ENCODE measurements around the gene PALMD. TPM values are rescaled to one million over a fixed set of nuclear protein-coding genes. Genes with fewer than 3 reads are reported as not detected.

Gene PALMD
- polyA plus RNA-seq, 3 donors = not detected

DNA sequence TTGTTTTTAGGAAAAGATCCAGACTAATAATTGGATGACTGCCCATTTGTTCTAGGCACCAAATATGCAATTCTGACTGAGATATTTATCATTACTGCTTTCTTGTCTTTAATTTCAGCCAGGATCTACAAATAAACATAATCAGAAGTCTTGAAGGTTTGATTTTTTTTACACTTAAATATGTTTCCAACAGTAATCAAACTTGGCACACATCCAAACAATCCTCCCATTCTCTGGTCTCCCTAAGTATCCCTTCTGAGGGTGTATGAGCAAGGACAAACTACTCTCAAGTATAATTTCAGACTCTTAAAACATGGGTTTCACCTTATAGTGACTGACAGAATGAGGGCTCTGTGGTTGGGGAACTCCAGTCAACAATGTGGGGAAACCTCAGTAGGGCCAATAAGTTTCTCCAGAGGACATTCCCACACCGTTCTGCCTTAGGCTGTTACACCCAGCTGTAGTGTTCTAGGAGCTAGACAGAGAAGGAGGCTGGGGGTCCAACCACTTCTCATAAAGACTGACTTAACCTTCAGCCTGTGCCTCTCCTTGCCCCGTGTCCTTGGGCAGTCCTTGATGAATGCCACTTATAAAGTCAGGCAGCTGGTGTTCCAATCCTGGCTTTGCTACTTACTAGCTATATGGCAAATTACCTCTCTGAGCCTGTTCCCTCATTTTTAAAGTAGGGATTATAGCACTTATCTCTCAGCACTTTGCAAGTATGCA is 1.5 kb upstream of the PALMD start:
- H2AFZ ChIP-seq (ENCODE audit: insufficient read depth, low read depth, low read length, poor library complexity, severe bottlenecking) = no peak overlapping the region
- H3K4me3 ChIP-seq (replicated peaks in 1 of 3; ENCODE audit: low read depth in 2 of 3, low read length in 3 of 3) = no peak overlapping the region
- no peak overlapping the region for H3K27ac ChIP-seq (ENCODE audit: low read depth in 1 of 2, low read length in 2 of 2)
- no peak overlapping the region for H3K4me2 ChIP-seq (replicated peaks; ENCODE audit: extremely low read depth, low read length, poor library complexity, severe bottlenecking)
- peaks cover 6 to 26% (median 8%) of the 10 kb centered on the region in 3 donors for H3K27me3 Mint-ChIP-seq (ENCODE audit: low read depth in 3 of 3)
- H3K27ac Mint-ChIP-seq = no peak overlapping the region
- no peak for DNase-seq
- intact Hi-C loops (cut with micrococcal nuclease) = no loop called here
- no peaks in the 10 kb centered on the region for H3K4me1 ChIP-seq (ENCODE audit: control insufficient read depth in 1 of 2, insufficient read depth in 2 of 2, low read length in 2 of 2)
- no peaks in the 10 kb centered on the region for H3K9me3 Mint-ChIP-seq
- peaks cover 12 to 16% of the 10 kb centered on the region in 2 donors for H3K27me3 ChIP-seq (ENCODE audit: control insufficient read depth in 2 of 2, insufficient read depth in 2 of 2, low read length in 2 of 2)
- H3K9me3 ChIP-seq (replicated peaks in 1 of 2; ENCODE audit: control insufficient read depth in 1 of 2, insufficient read depth in 1 of 2, low read length in 2 of 2) = no peaks in the 10 kb centered on the region
- TF ChIP-seq, protein P1, sequence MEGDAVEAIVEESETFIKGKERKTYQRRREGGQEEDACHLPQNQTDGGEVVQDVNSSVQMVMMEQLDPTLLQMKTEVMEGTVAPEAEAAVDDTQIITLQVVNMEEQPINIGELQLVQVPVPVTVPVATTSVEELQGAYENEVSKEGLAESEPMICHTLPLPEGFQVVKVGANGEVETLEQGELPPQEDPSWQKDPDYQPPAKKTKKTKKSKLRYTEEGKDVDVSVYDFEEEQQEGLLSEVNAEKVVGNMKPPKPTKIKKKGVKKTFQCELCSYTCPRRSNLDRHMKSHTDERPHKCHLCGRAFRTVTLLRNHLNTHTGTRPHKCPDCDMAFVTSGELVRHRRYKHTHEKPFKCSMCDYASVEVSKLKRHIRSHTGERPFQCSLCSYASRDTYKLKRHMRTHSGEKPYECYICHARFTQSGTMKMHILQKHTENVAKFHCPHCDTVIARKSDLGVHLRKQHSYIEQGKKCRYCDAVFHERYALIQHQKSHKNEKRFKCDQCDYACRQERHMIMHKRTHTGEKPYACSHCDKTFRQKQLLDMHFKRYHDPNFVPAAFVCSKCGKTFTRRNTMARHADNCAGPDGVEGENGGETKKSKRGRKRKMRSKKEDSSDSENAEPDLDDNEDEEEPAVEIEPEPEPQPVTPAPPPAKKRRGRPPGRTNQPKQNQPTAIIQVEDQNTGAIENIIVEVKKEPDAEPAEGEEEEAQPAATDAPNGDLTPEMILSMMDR (IDR thresholded peaks at IDR 0.05) = no peak
- H3K36me3 ChIP-seq (replicated peaks in 1 of 2; ENCODE audit: control insufficient read depth in 1 of 2, insufficient read depth in 2 of 2, low read length in 2 of 2) = no peaks in the 10 kb centered on the region
- no peak overlapping the region for H3K4me3 Mint-ChIP-seq
- H3K9ac ChIP-seq (ENCODE audit: insufficient read depth, low read length, poor library complexity, severe bottlenecking) = no peak overlapping the region
- no peaks in the 10 kb centered on the region for H3K36me3 Mint-ChIP-seq
- no peaks in the 10 kb centered on the region for H3K4me1 Mint-ChIP-seq
- no peaks in the 10 kb centered on the region for H3K79me2 ChIP-seq (ENCODE audit: insufficient read depth, low read length)
- WGBS (ENCODE audit: insufficient coverage) = no CpG with 5 or more reads among the region's 2 CpGs
- H4K20me1 ChIP-seq (ENCODE audit: insufficient read depth, low read length) = no peaks in the 10 kb centered on the region

DNA sequence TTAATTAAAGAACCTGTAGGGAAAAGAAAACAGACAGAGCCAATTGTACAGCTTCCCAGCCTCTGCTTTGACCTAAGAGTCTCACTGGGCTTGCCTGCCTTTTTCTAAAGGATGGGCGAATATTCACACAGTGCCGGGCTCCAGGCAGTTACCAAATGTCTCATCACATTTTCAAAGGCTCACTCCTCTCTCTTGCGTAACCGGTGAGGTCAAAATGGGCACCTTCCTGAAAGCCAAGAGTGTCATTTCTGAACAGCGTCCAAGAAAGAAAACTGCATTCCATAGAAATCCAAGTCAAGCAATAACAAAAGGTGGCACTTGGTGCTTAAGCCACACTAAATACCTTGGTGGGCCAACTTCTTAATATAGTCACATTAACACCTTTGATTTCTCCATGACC is 710 bp upstream of the PALMD start:
- WGBS (ENCODE audit: insufficient coverage) = 74% methylated on average over 5 of the region's 5 CpGs
- TF ChIP-seq, protein P1 (IDR thresholded peaks at IDR 0.05) = no peak
- Histone ChIP-seq H3K79me2 (ENCODE audit: insufficient read depth, low read length) (no peaks in the 10 kb centered on the region), H3K4me1 (ENCODE audit: control insufficient read depth in 1 of 2, insufficient read depth in 2 of 2, low read length in 2 of 2) (no peaks in the 10 kb centered on the region), H4K20me1 (ENCODE audit: insufficient read depth, low read length) (no peaks in the 10 kb centered on the region), H3K4me2 (replicated peaks; ENCODE audit: extremely low read depth, low read length, poor library complexity, severe bottlenecking) (no peak overlapping the region), H3K4me3 (replicated peaks in 1 of 3; ENCODE audit: low read depth in 2 of 3, low read length in 3 of 3) (no peak overlapping the region), H3K9me3 (replicated peaks in 1 of 2; ENCODE audit: control insufficient read depth in 1 of 2, insufficient read depth in 1 of 2, low read length in 2 of 2) (no peaks in the 10 kb centered on the region), H3K27me3 (ENCODE audit: control insufficient read depth in 2 of 2, insufficient read depth in 2 of 2, low read length in 2 of 2) (peaks cover 12 to 16% of the 10 kb centered on the region in 2 donors), H3K9ac (ENCODE audit: insufficient read depth, low read length, poor library complexity, severe bottlenecking) (no peak overlapping the region), H2AFZ (ENCODE audit: insufficient read depth, low read depth, low read length, poor library complexity, severe bottlenecking) (no peak overlapping the region), H3K36me3 (replicated peaks in 1 of 2; ENCODE audit: control insufficient read depth in 1 of 2, insufficient read depth in 2 of 2, low read length in 2 of 2) (no peaks in the 10 kb centered on the region), H3K27ac (ENCODE audit: low read depth in 1 of 2, low read length in 2 of 2) (no peak overlapping the region)
- no peak for DNase-seq
- Mint-ChIP-seq H3K36me3 (no peaks in the 10 kb centered on the region), H3K4me3 (no peak overlapping the region), H3K9me3 (no peaks in the 10 kb centered on the region), H3K27ac (no peak overlapping the region), H3K4me1 (no peaks in the 10 kb centered on the region), H3K27me3 (ENCODE audit: low read depth in 3 of 3) (peaks cover 6 to 28% (median 8%) of the 10 kb centered on the region in 3 donors)
- intact Hi-C loops (cut with micrococcal nuclease) = no loop called here
